H9 (cell line): ENCODE data around the gene MAPKAP1. TPM values are rescaled to one million over a fixed set of nuclear protein-coding genes. Genes with fewer than 3 reads are reported as not detected.

Experiments used
- DNase-seq: peaks from one replicate; pipeline ENCODE4 v3.0.0-alpha.2; 2017
- H2AFZ ChIP-seq: one replicate; pipeline ENCODE4 v1.6.1; 2013; ENCODE audit warnings: mild to moderate bottlenecking, low read length, control low read depth, moderate library complexity
- H2AK5ac ChIP-seq: 2 replicates; pipeline ENCODE4 v1.6.1; 2013; ENCODE audit warnings: low read length, control low read depth, mixed read lengths; ENCODE audit not compliant: insufficient read length
- H2BK120ac ChIP-seq: one replicate; pipeline ENCODE4 v1.6.1; 2013; ENCODE audit warnings: low read depth, mild to moderate bottlenecking, low read length, control low read depth, inconsistent platforms; ENCODE audit not compliant: poor library complexity, severe bottlenecking
- H2BK12ac ChIP-seq: 2 replicates; pipeline ENCODE4 v1.6.1; 2013; ENCODE audit warnings: low read length, control low read depth, mixed read lengths, low read depth; ENCODE audit not compliant: insufficient read length
- H2BK15ac ChIP-seq: 2 replicates; pipeline ENCODE4 v1.6.1; 2013; ENCODE audit warnings: low read depth, low read length, control low read depth
- H2BK20ac ChIP-seq: one replicate; pipeline ENCODE4 v1.6.1; 2013; ENCODE audit warnings: low read depth, mild to moderate bottlenecking, low read length, control low read depth, inconsistent platforms; ENCODE audit not compliant: poor library complexity, severe bottlenecking
- H2BK5ac ChIP-seq: 2 replicates; pipeline ENCODE4 v1.6.1; 2013; ENCODE audit warnings: low read length, control low read depth, mixed read lengths; ENCODE audit not compliant: insufficient read length
- H3K14ac ChIP-seq: 2 replicates; pipeline ENCODE4 v1.6.1; 2013; ENCODE audit warnings: low read length, control low read depth; ENCODE audit not compliant: insufficient read depth
- H3K18ac ChIP-seq: 2 replicates; pipeline ENCODE4 v1.6.1; 2013; ENCODE audit warnings: low read depth, mild to moderate bottlenecking, mixed read lengths, low read length, control low read depth; ENCODE audit not compliant: insufficient read length
- H3K23ac ChIP-seq: 2 replicates; pipeline ENCODE4 v1.6.1; 2013; ENCODE audit warnings: low read length, control low read depth, mixed read lengths, low read depth; ENCODE audit not compliant: insufficient read length
- H3K23me2 ChIP-seq: 2 replicates; pipeline ENCODE4 v1.6.1; 2013; ENCODE audit warnings: low read depth, mild to moderate bottlenecking, mixed read lengths, low read length, control low read depth; ENCODE audit not compliant: insufficient read length, poor library complexity, severe bottlenecking
- H3K27ac ChIP-seq: 2 replicates; pipeline ENCODE4 v1.5.1; 2013; ENCODE audit warnings: low read length, control low read depth, mixed read lengths, low read depth; ENCODE audit not compliant: insufficient read length
- H3K27me3 ChIP-seq: 2 replicates; pipeline ENCODE4 v1.6.1; 2013; ENCODE audit warnings: low read length, control low read depth, inconsistent platforms; ENCODE audit not compliant: insufficient read depth
- H3K4ac ChIP-seq: 2 replicates; pipeline ENCODE4 v1.6.1; 2013; ENCODE audit warnings: low read depth, mild to moderate bottlenecking, control low read depth, inconsistent platforms, low read length, moderate library complexity
- H3K4me1 ChIP-seq: 2 replicates; pipeline ENCODE4 v1.6.1; 2013; ENCODE audit warnings: low read length, control low read depth, inconsistent platforms; ENCODE audit not compliant: insufficient read depth
- H3K4me2 ChIP-seq: 2 replicates; pipeline ENCODE4 v1.6.1; 2013; ENCODE audit warnings: low read length, control low read depth, mixed read lengths; ENCODE audit not compliant: insufficient read length, insufficient read depth
- H3K56ac ChIP-seq: 2 replicates; pipeline ENCODE4 v1.6.1; 2013; ENCODE audit warnings: low read depth, mild to moderate bottlenecking, mixed read lengths, low read length, control low read depth; ENCODE audit not compliant: insufficient read length
- H3K79me1 ChIP-seq: 2 replicates; pipeline ENCODE4 v1.6.1; 2013; ENCODE audit warnings: low read depth, mild to moderate bottlenecking, moderate library complexity, low read length, control low read depth, inconsistent platforms; ENCODE audit not compliant: insufficient read depth, poor library complexity, severe bottlenecking
- H3K79me2 ChIP-seq: 2 replicates; pipeline ENCODE4 v1.6.1; 2013; ENCODE audit warnings: low read length, control low read depth, inconsistent platforms; ENCODE audit not compliant: insufficient read depth
- H3K9ac ChIP-seq: 2 replicates; pipeline ENCODE4 v1.6.1; 2013; ENCODE audit warnings: low read length, control low read depth, mixed read lengths; ENCODE audit not compliant: insufficient read length; ENCODE audit errors: extremely low read depth
- H3K9me3 ChIP-seq: one replicate; pipeline ENCODE4 v1.6.1; 2013; ENCODE audit warnings: low read depth, low read length, inconsistent platforms; ENCODE audit not compliant: control insufficient read depth
- H3T11ph ChIP-seq: one replicate; pipeline ENCODE4 v1.6.1; 2013; ENCODE audit warnings: mild to moderate bottlenecking, low read length, control low read depth, inconsistent platforms
- H4K20me1 ChIP-seq: one replicate; pipeline ENCODE4 v1.6.1; 2013; ENCODE audit not compliant: control insufficient read depth, insufficient read length, insufficient read depth
- H4K5ac ChIP-seq: 2 replicates; pipeline ENCODE4 v1.6.1; 2013; ENCODE audit warnings: low read depth, mild to moderate bottlenecking, mixed read lengths, low read length, control low read depth; ENCODE audit not compliant: insufficient read length
- H4K8ac ChIP-seq: replicated peaks from 2 replicates; pipeline ENCODE4 v1.6.1; 2013; ENCODE audit warnings: low read length, control low read depth, mixed read lengths, low read depth; ENCODE audit not compliant: insufficient read length
- H4K91ac ChIP-seq: 2 replicates; pipeline ENCODE4 v1.6.1; 2013; ENCODE audit warnings: low read depth, mild to moderate bottlenecking, moderate library complexity, mixed read lengths, low read length, control low read depth; ENCODE audit not compliant: insufficient read length
- H3K27ac Mint-ChIP-seq, 3 experiments: 2 replicates in 2 of 3; 3 replicates in 1 of 3; pipeline ENCODE4 v1.8.0; 2020 to 2021; ENCODE audit warnings: mixed read lengths in 3 of 3, mild to moderate bottlenecking in 1 of 3, moderate library complexity in 1 of 3
- H3K27me3 Mint-ChIP-seq: 2 replicates; pipeline ENCODE4 v1.8.0; 2021; ENCODE audit warnings: low read depth, mild to moderate bottlenecking, moderate library complexity, mixed read lengths
- H3K36me3 Mint-ChIP-seq, 3 experiments: 2 replicates in 2 of 3; 3 replicates in 1 of 3; pipeline ENCODE4 v1.8.0; 2020 to 2021; ENCODE audit warnings: low read depth in 3 of 3, mixed read lengths in 3 of 3; ENCODE audit not compliant: insufficient read depth in 1 of 3
- H3K4me1 Mint-ChIP-seq, 2 experiments: 2 replicates each; pipeline ENCODE4 v1.8.0; 2020; ENCODE audit warnings: mixed read lengths in 2 of 2
- H3K4me3 Mint-ChIP-seq, 2 experiments: 2 replicates in 1 of 2; 3 replicates in 1 of 2; pipeline ENCODE4 v1.8.0; 2020 to 2021; ENCODE audit warnings: mild to moderate bottlenecking in 2 of 2, mixed read lengths in 2 of 2, moderate library complexity in 1 of 2
- H3K9me3 Mint-ChIP-seq, 2 experiments: 2 replicates in 1 of 2; 3 replicates in 1 of 2; pipeline ENCODE4 v1.8.0; 2020; ENCODE audit warnings: mild to moderate bottlenecking in 2 of 2, mixed read lengths in 2 of 2, moderate library complexity in 1 of 2
- CTCF ChIP-seq: fragments of 200-600 bp; sonication (generic); conservative IDR thresholded peaks from 3 replicates; pipeline ENCODE4 v1.8.0; 2021; ENCODE audit warnings: antibody characterized with exemption, mild to moderate bottlenecking
- WGBS: extraction: QIAGEN DNeasy Blood & Tissue Kit; methylation state at CpG from one replicate; pipeline ENCODE4 v1.1.7; 2013; ENCODE audit warnings: missing lambda C conversion rate, low lambda C conversion rate, mixed read lengths; ENCODE audit not compliant: insufficient read length; ENCODE audit errors: extremely low coverage; 5-methylcytosine and 5-hydroxymethylcytosine counted together
- total RNA-seq: library from RNA; stranded (reverse); gene quantifications from 2 replicates; pipeline ENCODE4 v1.2.1, GENCODE V29; 2021

Gene MAPKAP1
- total RNA-seq, 1 experiment from 2014 or later, result 97.0 TPM

DNA sequence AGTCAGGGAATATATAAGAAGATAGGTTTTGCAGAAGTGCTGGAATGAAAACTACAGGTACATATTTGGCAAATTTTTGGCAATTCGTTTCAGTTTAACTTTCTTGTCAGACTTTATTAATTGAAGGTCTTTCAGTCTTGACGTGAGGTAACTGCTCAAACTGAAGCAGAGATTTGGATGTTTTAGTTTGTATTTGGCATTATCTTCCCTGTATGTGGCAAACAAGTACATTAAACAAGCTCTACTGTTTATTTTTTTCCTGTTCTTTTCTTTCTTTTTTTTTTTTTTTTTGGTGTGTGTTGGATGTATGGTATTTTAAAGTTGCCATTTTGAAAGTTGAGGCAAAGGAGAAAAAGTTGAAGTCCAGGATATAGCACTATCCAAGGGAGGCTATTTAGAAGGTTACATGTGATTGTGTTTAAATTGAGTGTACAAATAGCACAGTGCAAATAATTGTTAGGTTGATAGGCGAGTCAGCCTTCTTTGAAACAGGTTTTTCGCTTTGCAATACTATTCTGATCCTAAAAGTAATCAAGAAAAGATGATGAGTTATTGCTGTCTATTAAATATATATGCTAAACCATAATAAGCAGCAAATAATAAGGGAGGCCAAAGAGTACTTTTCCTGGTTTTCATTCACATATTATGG, 42.4 kb upstream of the MAPKAP1 start:
- Mint-ChIP-seq H3K4me3 (peak overlapping the region; percentile 84 to 93), H3K4me1 (peaks cover 58 to 67% of the 10 kb centered on the region in 2 experiments), H3K27me3 (peaks cover 14% of the 10 kb centered on the region), H3K27ac (no peak overlapping the region), H3K36me3 (peaks cover 10 to 18% (median 11%) of the 10 kb centered on the region in 3 experiments; a peak in 6 of 7 replicates), H3K9me3 (no peaks in the 10 kb centered on the region; a peak in 1 of 5 replicates)
- Histone ChIP-seq H3T11ph (no peak overlapping the region), H2BK120ac (no peak overlapping the region), H3K14ac (no peak overlapping the region), H2BK5ac (no peak overlapping the region), H3K18ac (no peak overlapping the region), H3K79me1 (no peaks in the 10 kb centered on the region), H3K27me3 (no peaks in the 10 kb centered on the region), H3K79me2 (no peaks in the 10 kb centered on the region), H4K20me1 (no peaks in the 10 kb centered on the region), H2BK12ac (no peak overlapping the region), H3K23ac (no peak overlapping the region), H3K9ac (no peak overlapping the region), H3K56ac (no peak overlapping the region), H3K4ac (no peak overlapping the region), H3K4me1 (peaks cover 4% of the 10 kb centered on the region; the same call in 1 of the 2 replicates), H3K9me3 (no peaks in the 10 kb centered on the region), H3K27ac (no peak overlapping the region), H4K5ac (no peak overlapping the region), H4K91ac (no peak overlapping the region), H2AK5ac (no peak overlapping the region), H3K4me2 (peak overlapping the region; percentile 78), H3K23me2 (peaks cover 16% of the 10 kb centered on the region), H2BK15ac (no peak overlapping the region), H2BK20ac (no peak overlapping the region), H2AFZ (no peak overlapping the region), H4K8ac (no peak overlapping the region)
- TF ChIP-seq CTCF, result no peak
- WGBS, result no CpG with 5 or more reads among the region's 4 CpGs
- DNase-seq, result no peak
